Ascending aorta (tissue), 2 donors: Measurements from ENCODE around the gene CAPN15. TPM values are rescaled to one million over a fixed set of nuclear protein-coding genes. Genes with fewer than 3 reads are reported as not detected.

Experiments used
- DNase-seq, 2 donors: peaks; one replicate each; pipeline ENCODE4 v3.0.0-alpha.2; 2019; ENCODE audit warnings: low spot score in 2 of 2
- H3K27ac ChIP-seq, 2 donors: fragments of 200-600 bp; sonication (generic); one replicate each; pipeline ENCODE4 v1.5.1; 2016 to 2017; ENCODE audit warnings: mild to moderate bottlenecking in 1 of 2
- H3K27me3 ChIP-seq: fragments of 200-600 bp; sonication (generic); one replicate; pipeline ENCODE4 v1.5.1; 2017
- H3K36me3 ChIP-seq, 2 donors: fragments of 200-600 bp; sonication (generic); one replicate each; pipeline ENCODE4 v1.5.1; 2016
- H3K4me1 ChIP-seq, 2 donors: fragments of 200-600 bp; sonication (generic); one replicate each; pipeline ENCODE4 v1.5.1; 2016 to 2017; ENCODE audit warnings: mild to moderate bottlenecking in 1 of 2
- H3K4me3 ChIP-seq, 2 donors: fragments of 200-600 bp; sonication (generic); one replicate each; pipeline ENCODE4 v1.5.1; 2016 to 2017; ENCODE audit warnings: mild to moderate bottlenecking in 1 of 2
- H3K9me3 ChIP-seq, 2 donors: fragments of 200-600 bp; sonication (generic); one replicate each; pipeline ENCODE4 v1.5.1; 2016
- intact Hi-C: fragments of 100-400 bp; cut with DNase I; formaldehyde crosslinking; loops from one replicate; pipeline ENCODE4 v1.15.1; 2023
- total RNA-seq: library from RNA; depleted of rRNA; stranded (reverse); fragments of >200 nt; gene quantifications from one replicate; pipeline ENCODE4 v1.1.0, GENCODE V29; 2016
- TF ChIP-seq, protein P1 (sequence below), 3 experiments: fragments of 200-600 bp in 2 of 3; fragments of 450-650 bp in 1 of 3; sonication (generic) in 2 of 3; IDR thresholded peaks; one replicate each; pipeline ENCODE4 v1.5.1; 2016 to 2019; ENCODE audit warnings: antibody characterized with exemption in 3 of 3, mild to moderate bottlenecking in 1 of 3, moderate library complexity in 1 of 3

Gene CAPN15
- total RNA-seq, 1 donor from 2014 or later: 249 TPM

DNA sequence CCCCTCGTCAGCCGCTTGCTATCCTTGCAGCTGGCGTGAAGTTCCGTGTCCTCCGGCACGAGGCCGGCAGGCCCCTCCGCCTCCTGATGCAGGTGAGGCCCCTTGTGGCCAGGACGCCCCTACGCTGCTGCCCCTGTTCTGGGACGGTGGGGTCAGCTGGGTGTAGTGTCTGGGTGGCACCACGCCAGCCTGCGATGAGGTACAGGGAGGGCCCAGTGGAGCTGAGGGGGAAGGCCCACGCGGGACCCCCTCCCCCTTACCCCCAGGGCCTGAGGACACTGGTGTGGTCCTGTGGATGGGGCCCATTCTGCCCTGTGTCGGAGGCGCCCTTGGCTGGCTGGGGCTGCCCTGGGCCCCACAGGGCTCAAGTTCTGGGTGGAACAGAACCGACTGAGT, 54.7 kb downstream of the CAPN15 start:
- Histone ChIP-seq H3K4me3 (no peak overlapping the region), H3K27ac (no peak overlapping the region), H3K27me3 (no peaks in the 10 kb centered on the region), H3K4me1 (peaks cover 0 to 2% of the 10 kb centered on the region in 2 donors), H3K9me3 (no peaks in the 10 kb centered on the region), H3K36me3 (peaks cover 7% of the 10 kb centered on the region in 2 donors)
- TF ChIP-seq, protein P1, sequence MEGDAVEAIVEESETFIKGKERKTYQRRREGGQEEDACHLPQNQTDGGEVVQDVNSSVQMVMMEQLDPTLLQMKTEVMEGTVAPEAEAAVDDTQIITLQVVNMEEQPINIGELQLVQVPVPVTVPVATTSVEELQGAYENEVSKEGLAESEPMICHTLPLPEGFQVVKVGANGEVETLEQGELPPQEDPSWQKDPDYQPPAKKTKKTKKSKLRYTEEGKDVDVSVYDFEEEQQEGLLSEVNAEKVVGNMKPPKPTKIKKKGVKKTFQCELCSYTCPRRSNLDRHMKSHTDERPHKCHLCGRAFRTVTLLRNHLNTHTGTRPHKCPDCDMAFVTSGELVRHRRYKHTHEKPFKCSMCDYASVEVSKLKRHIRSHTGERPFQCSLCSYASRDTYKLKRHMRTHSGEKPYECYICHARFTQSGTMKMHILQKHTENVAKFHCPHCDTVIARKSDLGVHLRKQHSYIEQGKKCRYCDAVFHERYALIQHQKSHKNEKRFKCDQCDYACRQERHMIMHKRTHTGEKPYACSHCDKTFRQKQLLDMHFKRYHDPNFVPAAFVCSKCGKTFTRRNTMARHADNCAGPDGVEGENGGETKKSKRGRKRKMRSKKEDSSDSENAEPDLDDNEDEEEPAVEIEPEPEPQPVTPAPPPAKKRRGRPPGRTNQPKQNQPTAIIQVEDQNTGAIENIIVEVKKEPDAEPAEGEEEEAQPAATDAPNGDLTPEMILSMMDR (IDR thresholded peaks at IDR 0.05): no peak
- no peak for DNase-seq
- intact Hi-C loops: no loop called here

DNA sequence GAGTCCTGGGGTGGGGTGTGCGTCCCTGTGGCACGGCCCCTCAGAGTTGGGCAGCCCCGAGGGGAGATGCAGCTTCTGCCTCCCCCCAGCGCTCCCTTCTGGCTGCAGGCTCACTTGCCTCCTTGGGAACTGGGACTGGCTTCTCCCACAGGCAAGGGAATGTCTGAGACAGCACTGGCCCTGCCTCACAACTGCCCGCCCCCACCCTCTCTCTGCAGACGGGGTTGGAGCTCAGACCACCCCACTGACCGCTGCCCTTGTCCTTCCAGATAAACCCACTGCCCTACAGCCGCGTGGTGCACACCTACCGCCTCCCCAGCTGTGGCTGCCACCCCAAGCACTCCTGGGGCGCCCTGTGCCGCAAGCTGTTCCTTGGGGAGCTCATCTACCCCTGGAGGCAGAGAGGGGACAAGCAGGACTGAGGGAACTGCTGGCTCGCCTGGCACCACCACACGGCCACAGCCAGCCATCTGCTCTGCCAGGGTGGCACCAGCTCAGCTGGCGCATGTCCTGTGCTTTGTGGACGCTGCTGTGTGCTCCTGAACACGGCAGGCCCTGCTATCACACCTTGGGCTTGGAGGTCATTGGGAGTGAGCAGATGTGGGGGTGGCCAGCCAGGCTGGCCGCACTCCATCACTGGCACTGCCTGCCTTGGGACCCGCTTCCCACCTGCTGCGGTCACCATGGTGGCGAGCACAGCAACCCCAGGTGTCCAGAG, 55.3 kb downstream of the CAPN15 start:
- DNase-seq: no peak
- no peak overlapping the region for H3K27ac ChIP-seq
- H3K9me3 ChIP-seq: no peaks in the 10 kb centered on the region
- intact Hi-C loops: no loop called here
- H3K27me3 ChIP-seq: no peaks in the 10 kb centered on the region
- TF ChIP-seq, protein P1 (IDR thresholded peaks at IDR 0.05): no peak
- H3K4me3 ChIP-seq: no peak overlapping the region
- peaks cover under 1 to 7% of the 10 kb centered on the region in 2 donors for H3K4me1 ChIP-seq
- H3K36me3 ChIP-seq: peaks cover 7% of the 10 kb centered on the region in 2 donors

DNA sequence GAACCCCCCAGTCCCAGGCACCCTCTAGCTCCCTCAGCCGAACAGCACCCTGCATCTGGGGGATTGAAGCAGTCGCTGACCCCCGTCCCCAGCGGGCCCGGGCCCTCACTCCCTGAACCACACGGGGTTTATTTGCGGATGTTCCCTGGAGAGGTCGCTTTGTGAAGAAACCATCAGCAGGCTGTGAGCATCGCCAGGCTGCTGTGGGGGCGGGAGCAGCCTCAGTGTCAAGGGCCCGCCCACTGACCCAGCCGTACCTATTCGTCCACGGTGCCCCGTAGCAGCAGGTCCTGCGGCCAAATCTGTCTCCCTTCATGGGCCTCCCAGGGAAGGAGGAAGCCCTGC, 55.9 kb downstream of the CAPN15 start:
- DNase-seq: no peak
- Histone ChIP-seq H3K27ac (no peak overlapping the region), H3K36me3 (peaks cover 7% of the 10 kb centered on the region in 2 donors), H3K4me1 (peaks cover 7 to 13% of the 10 kb centered on the region in 2 donors), H3K27me3 (no peaks in the 10 kb centered on the region), H3K9me3 (no peaks in the 10 kb centered on the region), H3K4me3 (no peak overlapping the region)
- intact Hi-C loops: no loop called here
- TF ChIP-seq, protein P1 (IDR thresholded peaks at IDR 0.05): no peak

DNA sequence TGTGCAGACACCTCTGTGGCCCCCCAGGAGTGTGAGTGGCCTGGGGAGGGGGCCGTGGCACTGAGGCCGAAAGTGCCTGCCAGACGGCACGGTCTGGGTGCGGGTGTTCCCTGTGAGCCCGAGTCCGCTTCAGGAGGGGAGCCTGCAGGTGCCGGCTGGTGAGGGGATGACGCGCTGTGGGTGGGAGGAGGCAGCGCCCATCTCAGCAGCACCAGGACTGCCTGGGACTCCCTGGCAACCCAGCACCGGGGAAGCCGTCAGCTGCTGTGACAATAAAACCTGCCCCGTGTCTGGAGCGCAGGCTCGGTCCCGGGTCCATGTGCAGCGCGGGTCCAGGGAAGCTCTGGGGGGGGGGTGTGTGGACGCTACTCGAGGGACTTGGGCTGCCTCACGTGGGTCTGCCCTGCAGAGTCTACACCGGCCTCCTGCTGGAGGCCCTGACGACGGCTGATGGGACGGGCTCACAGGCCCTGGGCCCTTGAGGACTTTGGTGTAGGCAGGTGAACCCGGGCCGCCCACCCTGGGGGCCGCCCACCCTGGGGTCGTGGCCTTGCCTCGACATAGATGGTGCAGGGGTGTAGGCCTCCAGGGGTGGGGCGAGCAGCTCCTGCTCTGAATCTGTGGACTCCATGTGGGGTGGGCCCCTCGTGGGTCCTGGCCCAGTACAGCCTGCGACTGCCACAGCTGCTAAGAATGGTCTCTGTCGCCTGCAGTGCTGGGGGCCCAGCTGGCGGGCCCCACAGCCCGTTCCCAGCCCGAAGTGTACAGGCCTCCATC, 56.5 kb downstream of the CAPN15 start:
- Histone ChIP-seq H3K36me3 (peaks cover 7% of the 10 kb centered on the region in 2 donors), H3K4me3 (no peak overlapping the region), H3K9me3 (no peaks in the 10 kb centered on the region), H3K4me1 (peaks cover 8 to 13% of the 10 kb centered on the region in 2 donors), H3K27me3 (no peaks in the 10 kb centered on the region), H3K27ac (no peak overlapping the region)
- no peak for DNase-seq
- TF ChIP-seq, protein P1 (IDR thresholded peaks at IDR 0.05): no peak
- intact Hi-C loops: no loop called here

DNA sequence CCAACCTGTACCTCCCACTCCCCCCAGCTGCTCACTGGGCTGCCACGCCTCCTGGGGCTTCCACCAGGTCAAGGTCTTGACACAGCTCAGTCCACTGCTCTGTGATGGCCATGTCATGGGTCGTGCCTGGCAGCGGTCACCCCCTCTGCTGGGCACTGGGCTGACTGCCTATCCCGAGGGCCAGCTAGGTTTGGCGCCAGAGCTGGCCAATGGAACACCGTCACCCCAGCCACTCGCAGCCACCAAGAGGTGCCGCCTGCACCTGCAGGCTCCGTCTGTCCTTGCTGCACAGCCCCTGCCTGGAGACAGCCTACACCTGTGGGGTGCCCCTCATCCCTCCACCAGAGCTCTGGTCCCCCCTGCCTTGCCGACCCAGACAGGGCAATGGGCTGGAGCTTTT, 57.8 kb downstream of the CAPN15 start:
- peaks cover 8 to 13% of the 10 kb centered on the region in 2 donors for H3K4me1 ChIP-seq
- TF ChIP-seq, protein P1 (IDR thresholded peaks at IDR 0.05): no peak
- no peaks in the 10 kb centered on the region for H3K9me3 ChIP-seq
- peaks cover 7% of the 10 kb centered on the region in 2 donors for H3K36me3 ChIP-seq
- no peaks in the 10 kb centered on the region for H3K27me3 ChIP-seq
- no peak overlapping the region for H3K4me3 ChIP-seq
- no peak overlapping the region for H3K27ac ChIP-seq
- intact Hi-C loops: loop anchor here (5.0 kb wide), 2 partner anchors 203 to 353 kb away; partner anchors contain the start of genes FAM234A and PGAP6
- no peak for DNase-seq
